ENCODE measurements around the gene CIPC. TPM values are rescaled to one million over a fixed set of nuclear protein-coding genes. Genes with fewer than 3 reads are reported as not detected.

CIPC gene
- total RNA-seq, 1 donor from 2014 or later: 70.3 TPM

DNA sequence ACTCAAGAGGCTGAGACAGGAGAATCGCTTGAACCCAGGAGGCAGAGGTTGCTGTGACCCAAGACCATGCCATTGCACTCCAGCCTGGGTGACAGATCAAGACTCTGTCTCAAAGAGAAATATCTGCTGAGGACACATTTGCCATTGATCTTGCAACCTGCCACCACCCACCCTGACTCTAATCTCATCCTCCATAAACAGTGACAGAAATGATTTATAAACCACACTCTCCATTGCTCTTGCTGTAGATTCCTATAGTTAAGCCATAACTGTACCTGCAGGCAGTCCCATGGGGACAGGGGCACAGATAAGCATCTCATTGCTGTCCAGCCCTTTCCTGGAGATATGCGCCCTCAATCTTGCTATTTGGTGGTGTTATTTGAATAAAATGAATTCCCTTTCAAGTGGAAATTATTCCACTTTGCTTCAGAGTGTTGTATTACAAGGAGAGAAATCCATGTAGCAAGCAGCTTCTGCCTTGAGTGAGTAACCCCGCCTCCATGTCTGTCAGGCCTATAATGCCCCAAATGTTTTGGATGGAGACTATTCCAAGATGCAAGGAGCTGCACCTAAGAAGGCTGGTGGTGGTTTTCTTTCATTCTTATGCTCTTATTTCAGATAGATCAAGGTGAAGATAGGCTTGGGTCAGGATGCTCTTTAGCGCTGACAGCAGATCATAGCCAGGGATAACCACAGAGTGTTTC lies 46.5 kb downstream of the CIPC start:
- H3K27me3 ChIP-seq (ENCODE audit: low read depth): peaks cover 82% of the 10 kb centered on the region
- no peak overlapping the region for H3K27ac ChIP-seq (replicated peaks)
- no peak for DNase-seq
- TF ChIP-seq, protein P1, sequence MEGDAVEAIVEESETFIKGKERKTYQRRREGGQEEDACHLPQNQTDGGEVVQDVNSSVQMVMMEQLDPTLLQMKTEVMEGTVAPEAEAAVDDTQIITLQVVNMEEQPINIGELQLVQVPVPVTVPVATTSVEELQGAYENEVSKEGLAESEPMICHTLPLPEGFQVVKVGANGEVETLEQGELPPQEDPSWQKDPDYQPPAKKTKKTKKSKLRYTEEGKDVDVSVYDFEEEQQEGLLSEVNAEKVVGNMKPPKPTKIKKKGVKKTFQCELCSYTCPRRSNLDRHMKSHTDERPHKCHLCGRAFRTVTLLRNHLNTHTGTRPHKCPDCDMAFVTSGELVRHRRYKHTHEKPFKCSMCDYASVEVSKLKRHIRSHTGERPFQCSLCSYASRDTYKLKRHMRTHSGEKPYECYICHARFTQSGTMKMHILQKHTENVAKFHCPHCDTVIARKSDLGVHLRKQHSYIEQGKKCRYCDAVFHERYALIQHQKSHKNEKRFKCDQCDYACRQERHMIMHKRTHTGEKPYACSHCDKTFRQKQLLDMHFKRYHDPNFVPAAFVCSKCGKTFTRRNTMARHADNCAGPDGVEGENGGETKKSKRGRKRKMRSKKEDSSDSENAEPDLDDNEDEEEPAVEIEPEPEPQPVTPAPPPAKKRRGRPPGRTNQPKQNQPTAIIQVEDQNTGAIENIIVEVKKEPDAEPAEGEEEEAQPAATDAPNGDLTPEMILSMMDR (IDR thresholded peaks at IDR 0.05; ENCODE audit: borderline replicate concordance): no peak
- peaks cover 25% of the 10 kb centered on the region for H3K4me1 ChIP-seq
- intact Hi-C loops (cut with micrococcal nuclease): no loop called here
- H3K4me3 ChIP-seq: no peak overlapping the region
- no peaks in the 10 kb centered on the region for H3K36me3 ChIP-seq
- no peaks in the 10 kb centered on the region for H3K9me3 ChIP-seq (replicated peaks)

DNA sequence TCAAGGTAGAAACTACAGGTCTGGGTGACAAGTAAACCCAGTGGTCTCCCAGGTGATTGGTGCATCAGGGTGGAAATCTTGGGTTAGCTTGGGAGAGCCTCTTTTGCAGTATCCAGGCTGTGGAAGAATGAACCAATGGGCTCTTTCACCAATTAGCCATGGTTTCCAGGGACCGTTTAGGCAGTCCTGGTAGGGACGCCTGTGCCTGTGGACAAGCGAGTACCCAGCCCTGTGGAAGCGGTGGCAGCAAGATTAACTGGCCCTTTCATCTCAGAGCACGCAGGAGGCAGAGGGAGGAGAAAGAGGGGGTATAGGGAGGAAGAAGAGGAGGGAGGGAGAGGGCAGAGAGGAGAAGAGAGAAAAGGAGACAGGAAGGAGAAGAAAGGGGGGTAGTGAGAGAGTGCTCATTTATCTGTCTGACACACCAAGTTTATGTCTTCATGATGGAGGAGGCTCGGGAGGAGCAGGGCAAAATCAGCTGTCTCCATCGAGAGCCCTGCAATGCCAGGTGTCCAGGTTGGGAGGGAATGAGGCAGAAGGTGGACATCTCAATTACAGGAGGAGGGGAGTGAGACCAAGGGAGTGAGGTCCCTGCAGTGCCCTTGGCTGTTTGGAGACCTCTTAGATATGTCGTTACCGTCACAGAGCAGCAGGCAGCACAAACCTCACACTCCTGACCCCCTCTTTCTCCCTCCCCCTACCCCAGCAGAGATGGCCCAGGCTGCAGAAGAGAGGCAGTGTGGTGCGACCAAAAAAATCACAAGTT lies 48.1 kb downstream of the CIPC start:
- Histone ChIP-seq H3K36me3 (no peaks in the 10 kb centered on the region), H3K9me3 (replicated peaks) (no peaks in the 10 kb centered on the region), H3K4me3 (no peak overlapping the region), H3K27me3 (ENCODE audit: low read depth) (peaks cover 69% of the 10 kb centered on the region), H3K27ac (replicated peaks) (no peak overlapping the region), H3K4me1 (peaks cover 9% of the 10 kb centered on the region)
- TF ChIP-seq, protein P1 (IDR thresholded peaks at IDR 0.05; ENCODE audit: borderline replicate concordance): no peak
- intact Hi-C loops (cut with micrococcal nuclease): no loop called here
- DNase-seq: no peak

DNA sequence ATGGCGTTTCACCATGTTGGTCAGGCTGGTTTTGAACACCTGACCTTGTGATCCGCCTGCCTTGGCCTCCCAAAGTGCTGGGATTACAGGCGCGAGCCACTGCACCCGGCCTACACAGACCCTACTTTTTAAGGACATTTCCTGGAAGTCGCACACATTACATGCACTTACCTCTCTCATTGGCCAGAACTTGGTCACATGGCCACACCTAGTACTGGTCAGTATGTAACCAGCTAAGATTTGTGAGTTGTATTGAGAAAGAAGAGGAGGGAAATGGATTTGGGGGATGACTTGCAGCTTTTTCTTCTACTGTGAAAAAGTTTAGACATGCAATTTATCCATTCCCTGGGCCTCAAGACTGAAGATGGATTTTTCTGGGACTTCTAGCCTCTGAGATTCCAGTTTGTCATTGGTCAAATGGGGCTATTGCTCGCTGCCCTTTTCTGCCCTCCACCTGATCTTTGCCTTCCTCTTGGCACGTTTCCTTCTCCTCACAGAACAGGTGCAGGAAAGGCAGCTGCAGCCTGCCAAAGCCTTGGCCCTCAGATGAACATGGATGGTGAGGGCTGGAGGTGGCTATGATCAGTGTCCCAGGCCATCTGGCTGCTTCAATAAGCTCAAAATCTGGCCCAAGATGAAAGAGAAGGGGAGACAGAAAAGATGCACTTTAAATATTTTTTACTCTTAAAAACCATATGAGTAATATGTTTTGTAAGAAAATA lies 50.6 kb downstream of the CIPC start:
- DNase-seq: no peak
- Histone ChIP-seq H3K4me1 (no peaks in the 10 kb centered on the region), H3K9me3 (replicated peaks) (no peaks in the 10 kb centered on the region), H3K27ac (replicated peaks) (no peak overlapping the region), H3K36me3 (no peaks in the 10 kb centered on the region), H3K27me3 (ENCODE audit: low read depth) (peaks cover 58% of the 10 kb centered on the region), H3K4me3 (no peak overlapping the region)
- intact Hi-C loops (cut with micrococcal nuclease): no loop called here
- TF ChIP-seq, protein P1 (IDR thresholded peaks at IDR 0.05; ENCODE audit: borderline replicate concordance): no peak

DNA sequence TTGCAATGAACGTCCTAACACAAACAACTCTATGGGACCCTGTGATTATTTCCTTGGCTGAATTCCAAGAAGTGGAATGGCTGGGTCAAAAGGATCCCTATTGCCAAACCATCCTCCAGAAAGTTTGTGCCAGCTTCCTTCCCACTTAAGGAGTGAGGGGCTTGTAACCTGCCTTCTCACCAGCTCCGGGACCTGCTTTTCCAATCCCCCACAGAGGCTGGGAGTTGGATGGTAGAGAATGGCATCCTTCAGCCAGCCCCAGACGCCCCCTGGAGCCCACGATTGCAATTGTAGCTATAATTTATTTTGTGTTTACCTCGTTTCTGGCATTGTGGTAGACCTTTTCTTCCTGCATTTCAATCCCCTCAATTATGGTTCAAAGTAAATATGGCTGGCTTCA lies 53.2 kb downstream of the CIPC start:
- no peak overlapping the region for H3K27ac ChIP-seq (replicated peaks)
- H3K4me1 ChIP-seq: peaks cover 9% of the 10 kb centered on the region
- no peaks in the 10 kb centered on the region for H3K9me3 ChIP-seq (replicated peaks)
- H3K27me3 ChIP-seq (ENCODE audit: low read depth): peaks cover 57% of the 10 kb centered on the region
- DNase-seq: no peak
- intact Hi-C loops (cut with micrococcal nuclease): no loop called here
- H3K4me3 ChIP-seq: no peak overlapping the region
- TF ChIP-seq, protein P1 (IDR thresholded peaks at IDR 0.05; ENCODE audit: borderline replicate concordance): peak; percentile 42
- H3K36me3 ChIP-seq: no peaks in the 10 kb centered on the region

DNA sequence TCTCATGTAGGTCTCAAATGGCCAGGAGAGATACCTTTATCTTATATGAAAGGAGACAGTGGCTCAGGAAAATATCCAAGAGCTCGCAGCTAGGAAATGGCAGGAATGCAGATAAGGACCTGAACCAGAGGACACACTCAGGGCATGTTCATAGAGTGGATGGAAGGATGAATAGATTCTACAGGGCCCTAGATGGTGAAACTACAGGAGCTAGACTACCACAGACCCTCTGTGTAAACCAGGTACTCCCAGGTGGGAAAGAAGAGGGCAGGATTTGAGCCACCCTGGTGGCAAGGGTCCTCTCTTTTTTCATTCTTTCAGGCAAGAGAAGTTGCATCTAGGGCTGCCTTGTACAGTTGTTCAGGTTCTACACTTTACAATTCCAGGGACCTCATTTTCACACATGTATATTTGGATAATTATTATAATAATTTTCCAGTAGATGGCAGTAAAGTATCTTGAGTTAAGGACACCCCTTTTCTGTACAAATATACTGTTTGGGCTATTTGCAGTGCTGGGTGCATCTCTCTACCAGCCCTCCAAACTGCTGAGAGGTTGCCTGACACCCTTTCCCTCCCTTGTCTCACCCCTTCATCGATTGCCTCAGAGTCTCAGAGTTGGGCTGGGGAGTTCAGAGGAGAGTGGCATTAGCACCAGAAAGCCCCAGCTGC lies 54.0 kb downstream of the CIPC start:
- Histone ChIP-seq H3K4me1 (peaks cover 9% of the 10 kb centered on the region), H3K36me3 (no peaks in the 10 kb centered on the region), H3K27ac (replicated peaks) (no peak overlapping the region), H3K4me3 (no peak overlapping the region), H3K27me3 (ENCODE audit: low read depth) (peaks cover 57% of the 10 kb centered on the region), H3K9me3 (replicated peaks) (no peaks in the 10 kb centered on the region)
- TF ChIP-seq, protein P1 (IDR thresholded peaks at IDR 0.05; ENCODE audit: borderline replicate concordance): peak; percentile 30
- no peak for DNase-seq
- intact Hi-C loops (cut with micrococcal nuclease): no loop called here

Measured in left ventricle myocardium inferior (tissue), 1 donor.